Stimulated activated CD4-positive, alpha-beta T cell treated with anti-CD3 and anti-CD28 coated beads, Interleukin-4, amount 100 ng/mL, for 1 hour (primary cell): ENCODE data around the gene DIAPH2.

Experiments
- DNase-seq: peaks from one replicate; pipeline ENCODE4 v3.0.0-alpha.2; 2020

DIAPH2 gene

GRCh38 chrX:97065973-97066372 is 381.3 kb downstream of the DIAPH2 start:
- DNase-seq: no peak

- no peak for DNase-seq
Observed at GRCh38 chrX:97066381-97066780, 381.7 kb downstream of the DIAPH2 start.

DNA sequence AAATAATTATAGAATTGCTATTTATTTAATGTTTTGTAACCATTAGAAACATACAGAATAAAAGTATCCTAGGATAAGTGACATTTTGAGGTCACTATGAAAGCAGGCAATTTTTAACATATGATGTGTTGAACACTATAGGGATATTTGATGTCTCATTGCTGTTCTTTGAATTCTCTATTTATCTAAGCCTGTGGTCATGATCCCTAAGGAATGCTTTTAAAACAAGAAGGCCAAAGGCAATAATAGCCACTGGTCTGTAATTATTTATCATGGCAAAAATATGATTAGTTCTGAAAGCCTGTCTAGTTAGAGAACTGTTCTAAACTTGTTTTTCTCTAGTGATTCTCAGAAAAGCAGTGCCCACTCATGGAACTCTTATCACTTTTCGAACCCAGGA is 385.7 kb downstream of the DIAPH2 start:
- no peak for DNase-seq

- no peak for DNase-seq
Observed at GRCh38 chrX:97074400-97074799, 389.8 kb downstream of the DIAPH2 start.

DNA sequence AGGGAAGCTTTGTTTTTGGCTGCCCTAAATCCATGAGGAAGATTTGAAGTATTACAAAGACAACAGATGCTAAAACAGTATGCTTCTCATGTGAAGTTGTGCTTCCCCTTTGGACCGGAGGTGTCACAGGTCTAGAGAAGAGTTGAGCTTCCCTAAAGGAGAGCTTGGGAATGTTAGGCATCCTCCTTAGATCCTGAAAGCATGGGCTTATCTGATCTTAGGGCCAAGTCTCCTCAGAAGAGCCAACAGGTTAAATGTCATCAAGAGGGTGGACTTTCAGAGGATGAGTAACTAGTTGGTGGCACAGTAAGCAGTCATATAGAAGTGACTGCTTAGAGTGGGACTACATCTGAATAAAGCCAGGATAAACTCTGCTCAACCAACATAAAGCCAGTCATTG is 404.5 kb downstream of the DIAPH2 start:
- DNase-seq: no peak

DNA sequence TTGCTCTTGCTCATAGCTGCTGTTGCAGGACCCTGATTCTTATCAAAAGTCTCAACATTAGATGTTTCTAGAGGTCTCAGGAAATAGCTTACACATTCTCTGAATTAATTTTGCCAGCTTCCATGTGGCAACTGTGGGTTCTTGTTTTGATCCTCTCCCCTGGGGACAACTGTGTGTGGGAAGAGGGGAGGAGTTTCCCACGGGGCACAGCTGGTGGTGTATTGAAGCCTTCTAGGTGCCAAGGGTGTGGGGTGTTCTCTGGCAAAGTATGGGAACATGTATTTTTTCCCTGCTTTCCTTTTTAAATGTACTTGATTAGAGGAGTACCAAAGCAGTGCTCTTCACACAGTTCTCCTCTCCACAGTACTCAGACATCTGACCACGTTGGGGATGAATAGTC is 411.7 kb downstream of the DIAPH2 start:
- DNase-seq: no peak

GRCh38 chrX:97102938-97103337 is 418.3 kb downstream of the DIAPH2 start:
- no peak for DNase-seq

DNA sequence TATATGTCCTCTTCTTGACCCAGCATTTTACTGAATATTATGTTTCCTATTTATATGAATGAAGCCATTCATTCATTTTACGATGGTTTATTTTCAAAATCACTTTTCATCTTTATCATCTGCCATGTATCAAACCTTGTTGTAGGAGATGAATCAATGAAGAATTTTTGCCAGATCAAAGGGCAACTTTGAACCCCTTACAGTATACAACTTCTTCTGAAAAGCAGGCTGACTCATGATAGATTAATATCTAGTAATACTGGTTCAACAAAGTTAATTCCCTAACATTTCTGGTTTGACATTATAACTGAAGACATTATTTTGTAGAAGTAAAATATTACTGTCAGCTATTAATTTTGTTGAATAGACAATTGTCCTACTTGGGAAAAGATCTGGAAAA is 425.1 kb downstream of the DIAPH2 start:
- no peak for DNase-seq

GRCh38 chrX:97117572-97117971 is 432.9 kb downstream of the DIAPH2 start:
- no peak for DNase-seq

GRCh38 chrX:97119474-97120109 is 434.9 kb downstream of the DIAPH2 start:
- DNase-seq: no peak

GRCh38 chrX:97123001-97123400 is 438.4 kb downstream of the DIAPH2 start:
- no peak for DNase-seq

- no peak for DNase-seq
Observed at GRCh38 chrX:97126020-97126419, 441.4 kb downstream of the DIAPH2 start.

- no peak for DNase-seq
Observed at GRCh38 chrX:97132664-97133415, 448.2 kb downstream of the DIAPH2 start.

DNA sequence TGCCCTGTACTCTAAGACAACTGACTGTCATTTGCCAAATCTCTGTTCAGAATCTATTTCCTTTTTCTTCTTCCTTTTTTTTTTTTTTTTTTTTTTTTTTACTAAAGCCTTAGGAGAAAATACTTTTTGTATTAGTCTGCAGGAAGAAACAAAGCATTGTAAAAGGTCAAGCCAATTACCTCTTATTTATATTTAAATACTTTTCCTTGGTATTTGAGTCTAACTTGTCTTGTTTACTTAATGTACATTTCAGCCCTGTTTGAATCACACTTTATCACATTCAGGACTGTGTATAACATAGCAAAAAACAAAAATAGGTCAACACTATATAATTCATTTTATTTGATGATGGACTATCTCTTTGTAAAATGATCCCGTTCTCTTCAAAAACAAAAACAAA is 461.3 kb downstream of the DIAPH2 start:
- DNase-seq: no peak

DNA sequence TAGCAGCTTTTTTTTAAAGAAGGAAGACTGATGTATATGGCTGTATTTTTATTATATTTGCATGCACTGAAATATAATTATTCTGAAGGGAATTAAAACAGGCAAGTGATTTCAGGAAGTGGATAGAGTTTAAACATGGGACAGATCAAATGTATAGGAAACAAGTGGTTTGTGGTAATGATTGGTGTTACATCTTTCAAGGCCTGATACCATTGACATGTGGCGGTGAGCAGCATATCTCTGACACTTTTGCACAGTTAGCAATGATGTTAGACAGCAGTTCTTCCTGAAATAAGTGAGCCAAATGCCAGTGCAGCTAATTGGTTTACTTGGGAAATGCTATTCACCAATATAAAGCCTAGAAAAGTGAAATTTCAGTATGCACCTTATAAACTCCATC is 471.2 kb downstream of the DIAPH2 start:
- no peak for DNase-seq

DNA sequence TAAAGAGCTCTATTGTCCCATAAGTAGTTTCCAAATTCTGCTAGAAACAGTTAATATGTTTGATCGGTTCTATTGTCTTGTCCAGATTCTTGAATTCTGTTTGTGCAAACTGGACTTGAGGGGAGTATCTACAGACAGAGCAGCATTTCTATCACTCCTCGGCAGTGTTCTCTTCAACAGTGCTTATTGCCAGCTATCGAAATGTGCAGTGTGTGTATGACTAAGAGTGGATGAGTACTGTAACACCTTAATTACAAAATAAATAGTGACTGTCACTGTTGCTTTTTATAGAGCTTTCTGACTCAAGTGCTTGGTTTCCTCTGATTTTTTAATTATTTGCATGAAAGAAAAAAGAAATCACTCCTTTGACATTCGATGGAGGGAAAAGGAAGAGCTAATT is 473.6 kb downstream of the DIAPH2 start:
- DNase-seq: no peak

DNA sequence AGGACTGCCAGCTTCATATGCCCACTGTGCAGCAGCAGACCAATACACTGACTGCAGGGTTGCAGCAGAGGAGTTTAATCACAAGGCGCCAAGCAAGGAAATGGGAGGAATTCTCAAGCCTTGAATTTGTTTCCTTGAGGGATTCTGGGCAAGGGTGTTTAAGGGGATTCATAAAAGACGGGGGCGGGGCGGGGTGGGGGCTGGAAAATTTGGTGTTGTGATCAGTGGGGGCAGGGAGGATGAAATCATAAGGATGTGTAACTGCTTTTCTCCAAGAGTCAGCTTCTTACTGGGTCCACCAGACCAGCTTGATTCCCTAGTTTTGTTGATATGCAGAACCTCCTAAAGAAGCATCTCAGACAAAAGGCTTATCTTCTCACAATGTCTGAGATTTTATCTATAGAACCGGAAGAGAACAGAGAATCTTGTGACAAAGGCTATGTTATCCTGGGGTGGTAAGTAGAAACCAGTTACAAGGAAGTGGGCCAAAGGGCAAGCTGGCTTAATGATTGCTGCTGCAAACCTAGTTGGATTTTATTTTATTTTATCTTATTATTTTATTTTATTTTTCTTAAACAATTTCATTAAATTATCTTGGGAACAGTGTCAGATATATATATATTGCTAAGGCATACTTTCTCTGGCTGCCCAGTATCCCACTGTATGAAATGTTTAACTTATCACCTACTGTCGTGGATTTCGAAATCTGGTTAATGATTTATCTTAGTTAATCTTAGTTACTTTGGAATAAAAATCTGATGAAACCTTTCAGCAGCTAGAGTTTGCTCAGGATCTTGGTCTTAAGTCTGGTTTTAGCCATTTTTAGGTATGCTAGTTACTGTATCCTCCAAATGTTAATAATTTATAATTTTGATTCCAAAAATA is 475.5 kb downstream of the DIAPH2 start:
- DNase-seq: no peak

DNA sequence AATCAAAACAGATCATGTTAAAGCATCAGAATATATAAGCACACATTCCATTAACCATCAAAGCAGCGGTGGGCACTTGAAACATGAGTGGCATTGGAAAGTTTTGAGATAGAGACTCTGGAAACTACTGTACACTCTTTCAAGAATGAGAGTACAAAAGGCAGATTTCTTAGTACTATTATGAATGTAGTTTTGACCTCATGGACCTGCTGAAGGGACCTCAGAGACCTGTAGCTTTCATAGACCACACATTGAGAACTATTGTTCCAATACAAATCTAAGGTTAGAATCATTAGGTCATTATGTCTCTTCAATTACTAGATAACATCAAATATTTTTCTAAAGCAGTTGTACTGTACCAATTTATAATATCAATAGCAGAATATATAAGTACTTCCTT is 482.7 kb downstream of the DIAPH2 start:
- DNase-seq: no peak

GRCh38 chrX:97168646-97169045 is 484.0 kb downstream of the DIAPH2 start:
- DNase-seq: no peak

GRCh38 chrX:97175147-97175546 is 490.5 kb downstream of the DIAPH2 start:
- DNase-seq: no peak

DNA sequence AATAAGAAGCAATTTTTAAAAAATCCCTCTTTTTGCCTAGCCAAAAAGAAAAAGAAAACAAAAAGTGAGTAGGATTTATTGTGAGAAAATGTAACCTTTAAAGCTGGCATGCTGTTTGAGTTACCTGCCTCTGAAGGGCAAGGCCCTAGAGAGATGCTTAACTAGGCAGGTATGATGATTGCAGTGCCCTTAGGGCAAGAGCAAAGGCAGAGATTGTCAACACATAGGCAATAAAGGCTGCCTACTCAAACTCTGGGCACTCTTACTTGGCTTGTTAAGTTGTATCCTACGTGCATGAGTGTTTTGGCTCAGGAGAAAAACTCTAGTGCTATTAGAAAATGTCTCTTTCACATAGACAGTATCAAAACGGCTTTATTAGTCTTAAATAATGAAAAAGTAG is 505.0 kb downstream of the DIAPH2 start:
- DNase-seq: no peak

- DNase-seq: no peak
Observed at GRCh38 chrX:97199501-97199900, 514.9 kb downstream of the DIAPH2 start.

DNA sequence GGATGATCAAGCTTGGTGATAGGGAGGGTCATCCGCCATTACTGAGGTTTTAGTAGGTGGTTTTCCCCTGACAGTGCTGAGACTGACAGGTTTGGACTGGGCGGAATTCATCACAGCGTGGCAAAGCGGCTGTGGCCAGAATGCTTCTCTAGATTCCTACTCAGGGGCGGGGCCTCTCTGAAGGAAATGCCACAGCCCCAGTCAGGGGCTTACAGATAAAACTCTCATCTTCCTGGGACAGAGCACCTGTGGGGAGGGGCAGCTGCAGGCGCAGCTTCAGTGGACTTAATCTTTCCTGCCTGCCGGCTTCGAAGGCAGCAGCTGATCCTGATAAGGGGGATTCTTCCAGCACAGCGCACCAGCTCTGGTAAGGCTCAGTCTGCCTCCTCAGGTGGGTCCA is 515.8 kb downstream of the DIAPH2 start:
- no peak for DNase-seq

- no peak for DNase-seq
Observed at GRCh38 chrX:97210501-97210900, 525.9 kb downstream of the DIAPH2 start.
